HG02973 (cell line): ENCODE data around the gene DENND6A.

ENCODE experiments used
- ATAC-seq: cut with Tn5 transposase; IDR thresholded peaks from one replicate; pipeline ENCODE4 v1.9.1; 2021; ENCODE audit warnings: moderate library complexity; ENCODE audit not compliant: unreplicated experiment

The DENND6A gene

GRCh38 chr3:57582474-57583168, 110.3 kb downstream of the DENND6A start:
- ATAC-seq, result no peak

- no peak for ATAC-seq
These were observed 115.1 kb downstream of the DENND6A start for GRCh38 chr3:57577801-57578200.

GRCh38 chr3:57575966-57576626, 116.8 kb downstream of the DENND6A start:
- ATAC-seq, result no peak
